Muscle layer of colon (tissue), 2 donors: Measurements from ENCODE around the gene PDE1C.

Experiments used
- H3K27ac ChIP-seq: one replicate; pipeline ENCODE4 v1.7.0; 2013; ENCODE audit warnings: low read depth, mild to moderate bottlenecking, low read length, moderate library complexity
- H3K27me3 ChIP-seq, 2 donors: one replicate each; pipeline ENCODE4 v1.7.0; 2013; ENCODE audit warnings: low read length in 2 of 2, mild to moderate bottlenecking in 2 of 2; ENCODE audit not compliant: insufficient read depth in 2 of 2, control insufficient read depth in 1 of 2
- H3K36me3 ChIP-seq: one replicate; pipeline ENCODE4 v1.7.0; 2013; ENCODE audit warnings: mild to moderate bottlenecking, low read length; ENCODE audit not compliant: insufficient read depth
- H3K4me1 ChIP-seq: one replicate; pipeline ENCODE4 v1.7.0; 2013; ENCODE audit warnings: mild to moderate bottlenecking, low read length; ENCODE audit not compliant: insufficient read depth
- H3K4me3 ChIP-seq, 2 donors: one replicate each; pipeline ENCODE4 v1.7.0; 2013; ENCODE audit warnings: low read length in 2 of 2, low read depth in 1 of 2, mild to moderate bottlenecking in 1 of 2, moderate library complexity in 1 of 2
- H3K9ac ChIP-seq: one replicate; pipeline ENCODE4 v1.7.0; 2013; ENCODE audit warnings: low read length
- H3K9me3 ChIP-seq: one replicate; pipeline ENCODE4 v1.7.0; 2013; ENCODE audit warnings: mild to moderate bottlenecking, low read length
- donor health status: abdominal sarcoma.
- donor health status: Adenocarcinoma of cecum.

Gene PDE1C

GRCh38 chr7:31935124-31936054, 134.8 kb downstream of the PDE1C start:
- Histone ChIP-seq H3K9ac (no peak overlapping the region), H3K27me3 (no peaks in the 10 kb centered on the region), H3K9me3 (no peaks in the 10 kb centered on the region), H3K27ac (no peak overlapping the region), H3K36me3 (no peaks in the 10 kb centered on the region), H3K4me1 (no peaks in the 10 kb centered on the region), H3K4me3 (no peak overlapping the region)

GRCh38 chr7:31934551-31934950, 135.7 kb downstream of the PDE1C start:
- Histone ChIP-seq H3K9ac (no peak overlapping the region), H3K4me1 (no peaks in the 10 kb centered on the region), H3K27ac (no peak overlapping the region), H3K4me3 (no peak overlapping the region), H3K36me3 (no peaks in the 10 kb centered on the region), H3K27me3 (no peaks in the 10 kb centered on the region), H3K9me3 (no peaks in the 10 kb centered on the region)

- no peak overlapping the region for H3K4me3 ChIP-seq
- no peaks in the 10 kb centered on the region for H3K27me3 ChIP-seq
- H3K36me3 ChIP-seq: no peaks in the 10 kb centered on the region
- no peak overlapping the region for H3K9ac ChIP-seq
- H3K4me1 ChIP-seq: no peaks in the 10 kb centered on the region
- H3K27ac ChIP-seq: no peak overlapping the region
- no peaks in the 10 kb centered on the region for H3K9me3 ChIP-seq
Measured at GRCh38 chr7:31933481-31933880, 136.7 kb downstream of the PDE1C start.

- no peak overlapping the region for H3K27ac ChIP-seq
- H3K27me3 ChIP-seq: no peaks in the 10 kb centered on the region
- H3K4me3 ChIP-seq: no peak overlapping the region
- no peak overlapping the region for H3K9ac ChIP-seq
- no peaks in the 10 kb centered on the region for H3K36me3 ChIP-seq
- H3K4me1 ChIP-seq: no peaks in the 10 kb centered on the region
- no peaks in the 10 kb centered on the region for H3K9me3 ChIP-seq
Measured at GRCh38 chr7:31926991-31927584, 143.1 kb downstream of the PDE1C start.

DNA sequence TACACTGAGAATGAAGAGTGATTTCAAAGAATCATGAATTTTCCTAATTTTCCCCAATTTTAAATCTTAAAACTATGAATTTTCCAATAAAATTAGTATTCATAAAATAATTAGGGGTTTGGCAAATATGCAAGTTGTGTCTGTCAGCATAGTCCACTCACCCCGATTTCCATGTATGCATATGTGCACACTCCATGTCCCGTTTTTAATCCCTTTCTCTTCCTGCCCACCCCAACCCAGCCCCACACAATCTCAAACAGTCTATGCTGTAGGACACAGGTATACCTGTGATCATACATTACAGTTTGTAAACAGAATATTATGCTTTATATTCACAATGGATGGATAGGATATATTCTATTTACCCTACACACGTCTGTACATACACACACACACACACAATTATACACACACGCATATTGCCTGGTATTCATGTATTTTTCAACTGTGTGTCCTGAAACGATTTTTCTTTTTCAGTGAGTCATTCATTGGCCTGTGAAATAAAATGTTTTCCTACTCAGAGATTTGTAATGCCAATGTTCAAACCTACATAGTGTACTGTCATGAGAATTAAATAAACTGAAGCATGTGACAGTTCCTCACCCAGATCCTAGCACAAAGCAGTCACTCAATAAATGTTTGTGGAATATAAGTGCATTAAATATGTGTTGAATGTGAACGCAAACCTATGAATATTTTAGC, 144.3 kb downstream of the PDE1C start:
- H3K27ac ChIP-seq: no peak overlapping the region
- H3K27me3 ChIP-seq: no peaks in the 10 kb centered on the region
- H3K9ac ChIP-seq: no peak overlapping the region
- H3K4me3 ChIP-seq: no peak overlapping the region
- no peaks in the 10 kb centered on the region for H3K9me3 ChIP-seq
- no peaks in the 10 kb centered on the region for H3K36me3 ChIP-seq
- no peaks in the 10 kb centered on the region for H3K4me1 ChIP-seq

DNA sequence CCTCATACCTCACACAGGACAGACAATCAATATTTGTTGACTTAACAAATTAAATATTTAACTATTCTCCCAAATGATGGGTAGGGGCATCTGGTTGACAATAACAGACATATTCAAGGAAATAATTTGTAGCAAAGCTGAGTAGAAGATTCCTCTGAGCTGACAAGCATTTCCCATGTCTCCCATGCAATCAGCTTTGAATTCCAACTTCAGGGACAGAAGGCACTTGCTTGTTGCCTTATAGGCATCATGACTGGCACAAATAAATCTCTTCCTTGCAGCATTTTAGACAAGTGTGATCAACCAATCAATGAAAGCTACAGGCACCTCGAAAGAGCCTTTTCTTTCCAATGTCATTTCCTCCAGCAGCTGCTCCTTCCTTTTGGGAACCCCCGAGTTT, 146.0 kb downstream of the PDE1C start:
- Histone ChIP-seq H3K36me3 (no peaks in the 10 kb centered on the region), H3K9me3 (no peaks in the 10 kb centered on the region), H3K27ac (no peak overlapping the region), H3K27me3 (no peaks in the 10 kb centered on the region), H3K9ac (no peak overlapping the region), H3K4me1 (no peaks in the 10 kb centered on the region), H3K4me3 (no peak overlapping the region)

- Histone ChIP-seq H3K27me3 (no peaks in the 10 kb centered on the region), H3K27ac (no peak overlapping the region), H3K4me1 (no peaks in the 10 kb centered on the region), H3K4me3 (no peak overlapping the region), H3K9ac (no peak overlapping the region), H3K9me3 (no peaks in the 10 kb centered on the region), H3K36me3 (no peaks in the 10 kb centered on the region)
Measured at GRCh38 chr7:31922848-31923247, 147.4 kb downstream of the PDE1C start.

- Histone ChIP-seq H3K4me3 (no peak overlapping the region), H3K4me1 (no peaks in the 10 kb centered on the region), H3K27ac (no peak overlapping the region), H3K36me3 (no peaks in the 10 kb centered on the region), H3K9ac (no peak overlapping the region), H3K27me3 (no peaks in the 10 kb centered on the region), H3K9me3 (no peaks in the 10 kb centered on the region)
Measured at GRCh38 chr7:31921047-31921446, 149.2 kb downstream of the PDE1C start.

- H3K4me3 ChIP-seq: no peak overlapping the region
- no peak overlapping the region for H3K27ac ChIP-seq
- no peaks in the 10 kb centered on the region for H3K9me3 ChIP-seq
- no peaks in the 10 kb centered on the region for H3K36me3 ChIP-seq
- no peaks in the 10 kb centered on the region for H3K27me3 ChIP-seq
- H3K9ac ChIP-seq: no peak overlapping the region
- H3K4me1 ChIP-seq: no peaks in the 10 kb centered on the region
Measured at GRCh38 chr7:31919678-31920369, 150.4 kb downstream of the PDE1C start.

GRCh38 chr7:31918706-31919393, 151.4 kb downstream of the PDE1C start:
- Histone ChIP-seq H3K9me3 (no peaks in the 10 kb centered on the region), H3K36me3 (no peaks in the 10 kb centered on the region), H3K27ac (no peak overlapping the region), H3K27me3 (no peaks in the 10 kb centered on the region), H3K9ac (no peak overlapping the region), H3K4me1 (no peaks in the 10 kb centered on the region), H3K4me3 (no peak overlapping the region)

GRCh38 chr7:31917256-31917655, 153.0 kb downstream of the PDE1C start:
- H3K9ac ChIP-seq: no peak overlapping the region
- no peak overlapping the region for H3K27ac ChIP-seq
- no peak overlapping the region for H3K4me3 ChIP-seq
- no peaks in the 10 kb centered on the region for H3K27me3 ChIP-seq
- H3K36me3 ChIP-seq: no peaks in the 10 kb centered on the region
- H3K4me1 ChIP-seq: no peaks in the 10 kb centered on the region
- H3K9me3 ChIP-seq: no peaks in the 10 kb centered on the region
